Measurements from ENCODE around the gene DHRS7C.

DNA sequence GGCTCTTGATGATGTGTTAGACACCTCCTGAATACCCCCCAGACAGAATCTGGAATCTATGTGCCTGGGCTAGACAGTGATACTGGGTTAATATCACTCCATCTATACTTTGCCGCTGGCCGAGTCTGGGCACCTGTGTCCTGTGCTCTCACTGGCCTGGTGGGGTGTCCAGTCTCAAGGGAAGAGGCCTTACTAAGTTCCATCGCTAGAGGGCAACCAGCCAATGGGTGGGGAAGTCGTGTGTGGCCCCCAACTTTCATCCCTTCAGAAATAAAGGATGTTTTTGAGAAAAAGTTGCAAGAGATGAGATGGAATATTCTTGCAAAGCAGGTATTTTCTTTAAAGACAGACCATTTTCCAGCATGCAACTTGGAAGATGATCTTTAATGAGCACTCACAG is 32.7 kb upstream of the DHRS7C start:
- no peak for TF ChIP-seq POLR2AphosphoS5 (IDR thresholded peaks at IDR 0.05)
- TF ChIP-seq, protein P1, sequence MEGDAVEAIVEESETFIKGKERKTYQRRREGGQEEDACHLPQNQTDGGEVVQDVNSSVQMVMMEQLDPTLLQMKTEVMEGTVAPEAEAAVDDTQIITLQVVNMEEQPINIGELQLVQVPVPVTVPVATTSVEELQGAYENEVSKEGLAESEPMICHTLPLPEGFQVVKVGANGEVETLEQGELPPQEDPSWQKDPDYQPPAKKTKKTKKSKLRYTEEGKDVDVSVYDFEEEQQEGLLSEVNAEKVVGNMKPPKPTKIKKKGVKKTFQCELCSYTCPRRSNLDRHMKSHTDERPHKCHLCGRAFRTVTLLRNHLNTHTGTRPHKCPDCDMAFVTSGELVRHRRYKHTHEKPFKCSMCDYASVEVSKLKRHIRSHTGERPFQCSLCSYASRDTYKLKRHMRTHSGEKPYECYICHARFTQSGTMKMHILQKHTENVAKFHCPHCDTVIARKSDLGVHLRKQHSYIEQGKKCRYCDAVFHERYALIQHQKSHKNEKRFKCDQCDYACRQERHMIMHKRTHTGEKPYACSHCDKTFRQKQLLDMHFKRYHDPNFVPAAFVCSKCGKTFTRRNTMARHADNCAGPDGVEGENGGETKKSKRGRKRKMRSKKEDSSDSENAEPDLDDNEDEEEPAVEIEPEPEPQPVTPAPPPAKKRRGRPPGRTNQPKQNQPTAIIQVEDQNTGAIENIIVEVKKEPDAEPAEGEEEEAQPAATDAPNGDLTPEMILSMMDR (IDR thresholded peaks at IDR 0.05), result no peak
